Measurements from ENCODE around the gene PGAM2.
"Not testable (repeated sequence)": the region's sequence is repeated elsewhere in the genome, so short reads cannot be mapped to it uniquely, and the experiment has no call there.

- TF ChIP-seq CTCF (IDR thresholded peaks at IDR 0.05); FOXK1 (CRISPR knock-in tag; IDR thresholded peaks at IDR 0.05); MAX (CRISPR knock-in tag; IDR thresholded peaks at IDR 0.05); USF2 (CRISPR knock-in tag; IDR thresholded peaks at IDR 0.05); TEAD1 (CRISPR knock-in tag; IDR thresholded peaks at IDR 0.05); E2F5 (CRISPR knock-in tag; IDR thresholded peaks at IDR 0.05); NFE2L1 (CRISPR knock-in tag; IDR thresholded peaks at IDR 0.05): not testable (repeated sequence)
Observed at GRCh38 chr7:44040493-44040891, 24.9 kb downstream of the PGAM2 start.

Measured in WTC11 (cell line).